Stimulated activated naive CD4-positive, alpha-beta T cell treated with Interleukin-2 at 50 U/mL for 16 hours (primary cell): ENCODE results near the gene ACCSL.

Experiments used
- DNase-seq: peaks from one replicate; lab custom pipeline; 2025; lab: John Stamatoyannopoulos, UW

The ACCSL gene

GRCh38 chr11:44097821-44098220, 50.0 kb downstream of the ACCSL start:
- no peak for DNase-seq

GRCh38 chr11:44101098-44101497, 53.3 kb downstream of the ACCSL start:
- no peak for DNase-seq

GRCh38 chr11:44104481-44105294, 56.9 kb downstream of the ACCSL start:
- no peak for DNase-seq

- no peak for DNase-seq
These were observed 60.5 kb downstream of the ACCSL start for GRCh38 chr11:44108260-44108659.
